ENCODE measurements around the gene RPL31. TPM values are rescaled to one million over a fixed set of nuclear protein-coding genes. Genes with fewer than 3 reads are reported as not detected.

RPL31 gene
- total and polyA plus RNA-seq, 2 donors (not counting 1 experiment from before 2014, with no cell fraction given) = 1,767 to 2,170 TPM

GRCh38 chr2:101052147-101052546 lies 50.1 kb downstream of the RPL31 start:
- no peak overlapping the region for H3K27ac Mint-ChIP-seq
- ATAC-seq (ENCODE audit: low read depth) (no peak), DNase-seq (no peak)
- Histone ChIP-seq H3K79me2 (ENCODE audit: control insufficient read depth, insufficient read depth, low read length) (no peaks in the 10 kb centered on the region), H3K9me3 (ENCODE audit: control extremely low read depth in 1 of 3, control insufficient read depth in 2 of 3, insufficient read depth in 1 of 3, low read length in 2 of 3) (peaks cover 0 to 5% (median 0%) of the 10 kb centered on the region in 3 donors), H3K4me1 (ENCODE audit: control insufficient read depth in 2 of 2, insufficient read depth in 2 of 2, low read length in 2 of 2) (no peaks in the 10 kb centered on the region), H3K27ac (ENCODE audit: low read length in 2 of 2) (no peak overlapping the region), H3K36me3 (replicated peaks in 1 of 2; ENCODE audit: control extremely low read depth in 1 of 2, control insufficient read depth in 1 of 2, extremely low read depth in 1 of 2, insufficient read depth in 2 of 2, low read length in 1 of 2) (no peaks in the 10 kb centered on the region), H3K9ac (ENCODE audit: low read length) (no peak overlapping the region), H3K4me3 (ENCODE audit: control extremely low read depth in 1 of 5, extremely low read depth in 1 of 5, insufficient read depth in 1 of 5, low read depth in 2 of 5, low read length in 4 of 5) (no peak overlapping the region), H3K4me2 (replicated peaks; ENCODE audit: low read depth, low read length, poor library complexity, severe bottlenecking) (no peak overlapping the region), H3K27me3 (replicated peaks in 1 of 4; ENCODE audit: control extremely low read depth in 1 of 4, control insufficient read depth in 3 of 4, insufficient read depth in 4 of 4, low read length in 3 of 4) (no peaks in the 10 kb centered on the region), H4K20me1 (ENCODE audit: control insufficient read depth, insufficient read depth, low read length, poor library complexity, severe bottlenecking) (no peaks in the 10 kb centered on the region), H2AFZ (ENCODE audit: insufficient read depth, low read depth, low read length, poor library complexity, severe bottlenecking) (no peak overlapping the region)
- TF ChIP-seq EZH2 (IDR thresholded peaks at IDR 0.05; ENCODE audit: borderline replicate concordance, insufficient read depth, low read depth, low read length, poor library complexity, severe bottlenecking) = no peak
- TF ChIP-seq CTCF (IDR thresholded peaks at IDR 0.05) = no peak
- H3K9me3 Mint-ChIP-seq (ENCODE audit: insufficient read depth) = no peaks in the 10 kb centered on the region
- POLR2A ChIA-PET = no interaction called here
- H3K27me3 Mint-ChIP-seq = no peaks in the 10 kb centered on the region
- CTCF ChIA-PET = interaction anchor here (2.2 kb wide), 1 partner anchor 153 kb away, joined by 7 read pairs; no protein-coding TSS in a partner anchor
- no peak overlapping the region for H3K4me3 Mint-ChIP-seq
- WGBS (ENCODE audit: insufficient coverage) = 89% methylated on average over 1 of the region's 5 CpGs
- intact Hi-C loops (cut with micrococcal nuclease) = no loop called here
- H3K4me1 Mint-ChIP-seq = no peaks in the 10 kb centered on the region

- no peak overlapping the region for H3K4me3 ChIP-seq (ENCODE audit: control extremely low read depth in 1 of 5, extremely low read depth in 1 of 5, insufficient read depth in 1 of 5, low read depth in 2 of 5, low read length in 4 of 5)
- H3K4me2 ChIP-seq (replicated peaks; ENCODE audit: low read depth, low read length, poor library complexity, severe bottlenecking) = no peak overlapping the region
- ChIA-PET CTCF (interaction anchor here (2.2 kb wide), 1 partner anchor 152 kb away, joined by 7 read pairs; no protein-coding TSS in a partner anchor), POLR2A (no interaction called here)
- H3K27me3 Mint-ChIP-seq = no peaks in the 10 kb centered on the region
- no peak overlapping the region for H3K27ac ChIP-seq (ENCODE audit: low read length in 2 of 2)
- H3K4me1 Mint-ChIP-seq = no peaks in the 10 kb centered on the region
- ATAC-seq (ENCODE audit: low read depth) (no peak), DNase-seq (no peak)
- H3K79me2 ChIP-seq (ENCODE audit: control insufficient read depth, insufficient read depth, low read length) = no peaks in the 10 kb centered on the region
- H3K9me3 ChIP-seq (ENCODE audit: control extremely low read depth in 1 of 3, control insufficient read depth in 2 of 3, insufficient read depth in 1 of 3, low read length in 2 of 3) = peaks cover 0 to 5% (median 0%) of the 10 kb centered on the region in 3 donors
- H3K27ac Mint-ChIP-seq = no peak overlapping the region
- no peaks in the 10 kb centered on the region for H3K9me3 Mint-ChIP-seq (ENCODE audit: insufficient read depth)
- no peaks in the 10 kb centered on the region for H4K20me1 ChIP-seq (ENCODE audit: control insufficient read depth, insufficient read depth, low read length, poor library complexity, severe bottlenecking)
- TF ChIP-seq EZH2 (IDR thresholded peaks at IDR 0.05; ENCODE audit: borderline replicate concordance, insufficient read depth, low read depth, low read length, poor library complexity, severe bottlenecking) (no peak), CTCF (IDR thresholded peaks at IDR 0.05) (no peak)
- H3K36me3 ChIP-seq (replicated peaks in 1 of 2; ENCODE audit: control extremely low read depth in 1 of 2, control insufficient read depth in 1 of 2, extremely low read depth in 1 of 2, insufficient read depth in 2 of 2, low read length in 1 of 2) = no peaks in the 10 kb centered on the region
- WGBS (ENCODE audit: insufficient coverage) = 76% methylated on average over 2 of the region's 3 CpGs
- no peak overlapping the region for H3K4me3 Mint-ChIP-seq
- no peaks in the 10 kb centered on the region for H3K4me1 ChIP-seq (ENCODE audit: control insufficient read depth in 2 of 2, insufficient read depth in 2 of 2, low read length in 2 of 2)
- intact Hi-C loops (cut with micrococcal nuclease) = no loop called here
- no peaks in the 10 kb centered on the region for H3K27me3 ChIP-seq (replicated peaks in 1 of 4; ENCODE audit: control extremely low read depth in 1 of 4, control insufficient read depth in 3 of 4, insufficient read depth in 4 of 4, low read length in 3 of 4)
- no peak overlapping the region for H2AFZ ChIP-seq (ENCODE audit: insufficient read depth, low read depth, low read length, poor library complexity, severe bottlenecking)
- H3K9ac ChIP-seq (ENCODE audit: low read length) = no peak overlapping the region
These were observed 51.0 kb downstream of the RPL31 start for GRCh38 chr2:101053117-101053516.

Other genes with a start within 250 kb of the RPL31 start
- 0.12 TPM in 1 of 2 replicates, not detected in the other for gene NPAS2, start 182.2 kb upstream of the RPL31 start, total RNA-seq
- gene NPAS2, start 182.2 kb upstream of the RPL31 start, polyA plus RNA-seq = 0.48 TPM in 1 of 2 replicates, not detected in the other
- gene TBC1D8, start 149.1 kb downstream of the RPL31 start, total RNA-seq = 15.7 and 18.8 TPM in 2 replicates
- 1.0 and 1.7 TPM in 2 replicates for gene TBC1D8, start 149.1 kb downstream of the RPL31 start, polyA plus RNA-seq